Heart right ventricle (tissue), 16 donors: ENCODE data around the gene DNAJC2. TPM values are rescaled to one million over a fixed set of nuclear protein-coding genes. Genes with fewer than 3 reads are reported as not detected.

Experiments
- ATAC-seq, 8 donors: fragments of 200-7000 bp; cut with Tn5 transposase; one replicate each; pipeline ENCODE4 v1.9.1; 2020; ENCODE audit warnings: mild to moderate bottlenecking in 8 of 8, moderate library complexity in 8 of 8, moderate number of reproducible peaks in 1 of 8
- DNase-seq, 2 donors: peaks; one replicate each; pipeline ENCODE4 v3.0.0-alpha.2; 2020
- H3K27ac ChIP-seq, 10 donors: fragments of 200-600 bp; sonication (generic) in 2 of 10; one replicate each; pipeline versions ENCODE4 v1.5.0 to v1.8.0; 2020 to 2022; ENCODE audit warnings: mild to moderate bottlenecking in 3 of 10
- H3K27me3 ChIP-seq, 7 donors: fragments of 200-600 bp; one replicate each; pipeline ENCODE4 v1.8.0; 2021 to 2022; ENCODE audit warnings: mild to moderate bottlenecking in 2 of 7
- H3K36me3 ChIP-seq, 9 donors: fragments of 200-600 bp; sonication (generic) in 1 of 9; one replicate each; pipeline versions ENCODE4 v1.5.0 to v1.8.0; 2020 to 2022; ENCODE audit warnings: mild to moderate bottlenecking in 2 of 9
- H3K4me1 ChIP-seq, 9 donors: fragments of 200-600 bp; sonication (generic) in 1 of 9; one replicate each; pipeline versions ENCODE4 v1.5.0 to v1.8.0; 2020 to 2022; ENCODE audit warnings: mild to moderate bottlenecking in 4 of 9
- H3K4me3 ChIP-seq, 10 donors: fragments of 200-600 bp; sonication (generic) in 2 of 10; one replicate each; pipeline versions ENCODE4 v1.5.0 to v1.8.0; 2020 to 2022; ENCODE audit warnings: mild to moderate bottlenecking in 7 of 10, moderate library complexity in 2 of 10
- H3K9me3 ChIP-seq, 11 donors: fragments of 200-600 bp in 10 of 11; sonication (generic) in 2 of 11; one replicate each; pipeline versions ENCODE4 v1.5.0 to v1.8.0; 2013 to 2022; ENCODE audit warnings: mild to moderate bottlenecking in 2 of 11, control low read depth in 1 of 11, moderate library complexity in 1 of 11
- CTCF ChIP-seq, 9 donors: fragments of 200-600 bp; sonication (generic) in 2 of 9; IDR thresholded peaks; one replicate each; pipeline versions ENCODE4 v1.5.0 to v1.8.0; 2021 to 2022; ENCODE audit warnings: antibody characterized with exemption in 9 of 9, mild to moderate bottlenecking in 5 of 9, moderate library complexity in 1 of 9
- WGBS, 2 donors: extraction: QIAGEN DNeasy Blood & Tissue Kit; methylation state at CpG; one replicate each; pipeline ENCODE4 v1.1.7; 2013; ENCODE audit warnings: inconsistent platforms in 1 of 2; 5-methylcytosine and 5-hydroxymethylcytosine counted together
- intact Hi-C, 10 donors: fragments of 100-400 bp; cut with DNase I; formaldehyde crosslinking; loops; one replicate each; pipeline versions ENCODE4 v1.11.1 to v1.14.2; 2022
- polyA plus RNA-seq, 2 donors: library from polyadenylated mRNA; stranded (reverse); fragments of 200-250 nt; gene quantifications; one replicate each; pipeline ENCODE4 v1.2.3, GENCODE V29; 2013
- total RNA-seq, 10 donors: library from RNA; stranded (reverse); fragmentation: NEBNext Ultra II Directional in 3 of 10; extraction: Animal tissue kit (Norgen Biotek cat#: 25700) in 3 of 10; gene quantifications; one replicate each; pipeline versions ENCODE4 v1.2.1 to v1.2.4, GENCODE V29; 2021 to 2023
- donor health status: Arrhythmogenic right ventricular cardiomyopathy.
- donor health status: ischemic (EF 13 %, LVEDD 7.1; RV severe dilation, severe dysfunction).
- donor health status: healthy with polysubstance abuse.
- donor health status: DM: no; HTN: yes; CAD: no.
- donor health status: DM: no; HTN: no; CAD: no.
- donor health status: ischemic (EF 25% LVEDD 6.9; RV normal size, moderate dysfunction).
- donor health status: ischemic (EF 25% LVEDD 5.7; RV mildly dilated, moderate dysfunction).
- donor health status: healthy.
- donor health status: DM: yes; HTN: yes; CAD: no.
- donor health status: Ischemic cardiomyopathy.
- donor health status: ischemic (EF 35%, LVEDD 5.7; RV mildly dilated, moderate dysfunction).
- donor health status: nonischemic (EF 11% LVEDD 7.7; RV severe dilation, severe dysfunction).
- donor health status: DM: yes; HTN: yes; CAD: no.
- donor health status: PGD.
- donor health status: ischemic (EF 29% LVEDD 5.4; RV normal size, mild dysfunction).
- donor health status: nonischemic (EF 23%, LVEDD 6.1; RV moderate dilation, normal function).

DNAJC2 gene
- total and polyA plus RNA-seq, 12 donors, result 11.4 to 31.8 (median 14.0) TPM

DNA sequence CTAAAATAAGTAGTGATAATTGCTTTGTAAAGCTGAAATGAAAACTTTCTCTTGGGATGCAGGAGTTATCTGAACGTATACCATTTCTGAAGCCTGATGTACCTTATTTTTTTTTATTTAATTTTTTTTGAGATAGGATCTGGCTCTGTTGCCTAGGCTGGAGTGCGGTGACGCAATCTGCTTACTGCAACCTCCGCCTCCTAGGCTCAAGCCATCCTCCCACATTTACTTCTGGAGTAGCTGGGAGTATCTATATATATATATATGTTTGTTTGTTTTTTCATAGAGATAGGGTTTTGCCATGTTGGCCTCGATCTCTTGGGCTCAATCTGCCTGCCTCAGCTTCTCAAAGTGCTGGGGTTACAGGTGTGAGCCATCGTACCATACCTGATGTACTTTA is 44.9 kb downstream of the DNAJC2 start:
- H3K27ac ChIP-seq, result no peak overlapping the region
- intact Hi-C loops, result loop anchor here in 3 of 10 donors (5.0 to 10.0 kb wide), 2 partner anchors 45 to 108 kb away; partner anchors contain the start of genes DNAJC2 (in 1 of the 3) and PSMC2 (in 1 of the 3)
- no peaks in the 10 kb centered on the region for H3K27me3 ChIP-seq
- no peak overlapping the region for H3K4me3 ChIP-seq
- 92% methylated on average over 6 of the region's 6 CpGs for WGBS, 2 donors
- ATAC-seq, result no peak
- DNase-seq, result no peak
- no peak for TF ChIP-seq CTCF (IDR thresholded peaks at IDR 0.05)
- H3K9me3 ChIP-seq, result no peaks in the 10 kb centered on the region
- H3K36me3 ChIP-seq, result peaks cover 0 to 62% (median 37%) of the 10 kb centered on the region in 9 donors
- peaks cover 0 to 23% (median 17%) of the 10 kb centered on the region in 9 donors for H3K4me1 ChIP-seq

DNA sequence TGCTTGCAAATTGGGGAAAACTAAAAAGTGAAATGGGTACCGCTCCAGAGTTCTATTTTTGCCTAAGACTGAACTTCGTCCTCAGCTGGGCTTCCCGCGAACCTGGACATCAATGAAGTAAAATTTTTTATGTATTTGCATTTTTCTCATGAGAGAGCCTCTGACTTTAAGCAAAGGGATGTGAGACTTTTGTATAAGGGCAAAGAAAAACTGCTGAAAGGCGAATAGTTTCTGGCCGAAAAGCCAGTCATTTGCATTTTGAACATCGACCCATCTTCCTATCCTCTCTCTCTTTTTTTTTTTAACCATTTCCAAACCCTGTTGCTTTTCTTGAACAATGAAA is 46.8 kb downstream of the DNAJC2 start:
- WGBS, 2 donors, result 1 to 3% methylated on average over 7 of the region's 7 CpGs
- intact Hi-C loops, result loop anchor here in 3 of 10 donors (2.0 to 10.0 kb wide), 3 partner anchors 47 to 109 kb away; partner anchors contain the start of genes DNAJC2 (in 3 of the 3) and PSMC2 (in 1 of the 3)
- no peak for ATAC-seq

DNA sequence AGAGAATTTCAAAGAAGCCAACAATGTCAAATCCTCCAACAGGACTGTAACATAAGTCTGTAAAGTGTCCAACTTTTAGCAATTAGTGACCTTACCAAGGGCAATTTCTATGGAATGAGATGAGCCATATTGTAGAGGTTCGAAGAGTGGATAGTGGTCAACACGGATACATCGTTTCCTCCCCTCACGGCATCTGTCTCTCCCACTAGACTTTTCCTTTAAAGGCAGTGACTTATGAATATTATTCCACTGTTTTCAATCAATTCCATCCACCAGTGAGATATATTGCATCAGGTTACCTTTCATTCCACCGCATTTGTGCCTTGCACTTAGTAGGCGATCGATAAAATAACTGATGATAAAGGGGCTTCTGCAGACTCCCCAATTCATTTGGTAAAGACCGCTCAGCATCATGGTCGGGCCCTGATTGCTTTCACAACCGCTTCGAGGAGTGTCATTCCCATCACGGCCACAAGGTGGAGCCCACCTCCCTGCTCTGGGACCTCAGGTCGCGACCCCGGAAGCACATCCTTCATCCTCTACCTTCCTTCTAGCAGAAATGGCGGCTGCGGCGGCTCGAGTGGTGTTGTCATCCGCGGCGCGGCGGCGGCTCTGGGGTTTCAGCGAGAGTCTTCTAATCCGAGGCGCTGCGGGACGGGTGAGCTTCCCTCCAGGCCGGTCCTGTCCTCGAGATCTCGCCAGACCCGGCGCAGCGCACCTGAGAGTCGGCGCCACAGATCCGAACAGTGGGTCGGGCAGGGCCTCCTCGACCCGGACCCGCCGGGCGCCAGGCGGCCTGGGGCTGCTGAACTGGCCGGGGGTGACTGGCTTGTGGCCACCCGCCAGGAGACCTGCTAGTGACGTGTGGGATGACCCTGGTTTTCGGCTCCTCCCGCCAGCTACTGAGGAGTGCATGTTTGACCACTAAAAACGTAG is 47.4 kb downstream of the DNAJC2 start, which contains the start of gene PMPCB:
Gene PMPCB (plus strand): TSS at position 535 of the 936 bp plus-strand sequence. CDS start 25 bp downstream, at position 560.
- TF ChIP-seq CTCF (IDR thresholded peaks at IDR 0.05), result peak; percentile 94 to 99 (median 97)
- ATAC-seq (peak; percentile 96 to 99 (median 98)), DNase-seq (peak; percentile 95 to 96)
- no peaks in the 10 kb centered on the region for H3K27me3 ChIP-seq
- peak within 1 kb of the TSS; percentile 70 to 95 (median 86) for H3K4me3 ChIP-seq
- 2 to 3% methylated on average over 51 to 52 of the region's 52 CpGs for WGBS, 2 donors
- intact Hi-C loops, result loop anchor here in 3 of 10 donors (2.0 to 10.0 kb wide), 3 partner anchors 48 to 110 kb away; partner anchors contain the start of genes DNAJC2 (in 3 of the 3) and PSMC2 (in 1 of the 3)
- H3K4me1 ChIP-seq, result peaks cover 0 to 23% (median 17%) of the 10 kb centered on the region in 9 donors
- peak within 1 kb of the TSS in 9 of 10 donors; percentile 72 to 92 (median 87) for H3K27ac ChIP-seq
- peaks cover 0 to 37% (median 19%) of the 10 kb centered on the region in 9 donors for H3K36me3 ChIP-seq
- no peaks in the 10 kb centered on the region for H3K9me3 ChIP-seq

More for the DNA sequence above, 46.8 kb downstream of the DNAJC2 start:
- no peaks in the 10 kb centered on the region for H3K9me3 ChIP-seq
- no peak for TF ChIP-seq CTCF (IDR thresholded peaks at IDR 0.05)
- peak overlapping the region; percentile 70 to 95 (median 86) for H3K4me3 ChIP-seq
- peaks cover 0 to 23% (median 17%) of the 10 kb centered on the region in 9 donors for H3K4me1 ChIP-seq
- DNase-seq, result no peak
- H3K27ac ChIP-seq, result peak overlapping the region in 9 of 10 donors; percentile 72 to 92 (median 87)
- H3K36me3 ChIP-seq, result peaks cover 0 to 43% (median 19%) of the 10 kb centered on the region in 9 donors
- no peaks in the 10 kb centered on the region for H3K27me3 ChIP-seq

- no peaks in the 10 kb centered on the region for H3K9me3 ChIP-seq
- 97 to 98% methylated on average over 1 of the region's 1 CpG for WGBS, 2 donors
- intact Hi-C loops, result loop anchor here in 1 of 10 donors (10.0 kb wide), 1 partner anchor 51 kb away; the partner anchor contains the start of genes DNAJC2 and PSMC2
- peaks cover 0 to under 1% (median 0%) of the 10 kb centered on the region in 9 donors for H3K36me3 ChIP-seq
- DNase-seq (no peak), ATAC-seq (no peak)
- no peak for TF ChIP-seq CTCF (IDR thresholded peaks at IDR 0.05)
- peaks cover 0 to 4% (median 0%) of the 10 kb centered on the region in 7 donors for H3K27me3 ChIP-seq
- H3K4me1 ChIP-seq, result peaks cover 0 to 15% (median 9%) of the 10 kb centered on the region in 9 donors
- no peak overlapping the region for H3K4me3 ChIP-seq
- no peak overlapping the region for H3K27ac ChIP-seq
These were observed 51.0 kb downstream of the DNAJC2 start for GRCh38 chr7:103293526-103293925.
